ENCODE results near the gene WDPCP. TPM values are rescaled to one million over a fixed set of nuclear protein-coding genes. Genes with fewer than 3 reads are reported as not detected.

The WDPCP gene
- total and polyA plus RNA-seq, 10 of the 15 experiments (the other 5 are each of a cell fraction or from before 2014, with no cell fraction given): 2.1 to 7.9 (median 4.6) TPM

- H3K9ac ChIP-seq (ENCODE audit: control insufficient read depth, insufficient read depth, low read length): no peak overlapping the region
- H3K9me3 ChIP-seq (replicated peaks; ENCODE audit: control insufficient read depth, insufficient read depth, low read length): no peaks in the 10 kb centered on the region
- RAD21 ChIA-PET (ENCODE audit: unreplicated experiment): no interaction called here
- H3K4me2 ChIP-seq (ENCODE audit: control insufficient read depth, insufficient read depth): no peak overlapping the region
- no peaks in the 10 kb centered on the region for H3K79me2 ChIP-seq (ENCODE audit: control insufficient read depth, insufficient read depth, low read length)
- no peaks in the 10 kb centered on the region for H4K20me1 ChIP-seq (ENCODE audit: control insufficient read depth, insufficient read depth)
- SMC1A ChIA-PET (ENCODE audit: uncharacterized antibody, unreplicated experiment): no interaction called here
- H3K27ac ChIP-seq (ENCODE audit: control insufficient read depth, insufficient read depth): no peak overlapping the region
- H3K4me1 ChIP-seq (ENCODE audit: control insufficient read depth, insufficient read depth, low read length): no peaks in the 10 kb centered on the region
- TF ChIP-seq JUND (IDR thresholded peaks at IDR 0.05; ENCODE audit: low read depth, low read length): no peak
- no peak for TF ChIP-seq BACH1 (IDR thresholded peaks at IDR 0.05; ENCODE audit: borderline replicate concordance)
- TF ChIP-seq RAD51 (IDR thresholded peaks at IDR 0.05): no peak
- TF ChIP-seq MYC (IDR thresholded peaks at IDR 0.05; ENCODE audit: insufficient read depth, insufficient read length, insufficient replicate concordance, low read length, severe bottlenecking): no peak
- TF ChIP-seq IRF4 (IDR thresholded peaks at IDR 0.05; ENCODE audit: low read depth, low read length): no peak
- TF ChIP-seq FOXK2 (IDR thresholded peaks at IDR 0.05): no peak
- no peak for TF ChIP-seq RUNX3 (IDR thresholded peaks at IDR 0.05; ENCODE audit: low read length)
- no peak overlapping the region for H3K4me3 ChIP-seq
- CTCF ChIA-PET: no interaction called here
- no TSS peak for BruUV-seq (replicated peaks)
- no peak for FAIRE-seq
- intact Hi-C loops (cut with micrococcal nuclease; ENCODE audit: unreplicated experiment): no loop called here
- POLR2A ChIA-PET: no interaction called here
- WGBS (ENCODE audit: insufficient coverage, insufficient replicate concordance, low lambda C conversion rate, missing lambda C conversion rate): 95% methylated on average over 2 of the region's 2 CpGs
- H3K27me3 ChIP-seq (replicated peaks in 1 of 2; ENCODE audit: control insufficient read depth in 2 of 2, insufficient read depth in 2 of 2, low read length in 1 of 2): no peaks in the 10 kb centered on the region
- DNase-seq (ENCODE audit: low read depth, low spot score): no peak
- in situ Hi-C loops (cut with MboI): no loop called here
- no peaks in the 10 kb centered on the region for H3K36me3 ChIP-seq (ENCODE audit: control insufficient read depth in 2 of 2, insufficient read depth in 2 of 2, low read length in 1 of 2)
- ATAC-seq: no peak
- no peak overlapping the region for H2AFZ ChIP-seq (ENCODE audit: control insufficient read depth, low read depth, low read length)
Observed at GRCh38 chr2:63118821-63119220, 469.5 kb downstream of the WDPCP start.

GRCh38 chr2:63104482-63104881 lies 483.8 kb downstream of the WDPCP start:
- Histone ChIP-seq H2AFZ (ENCODE audit: control insufficient read depth, low read depth, low read length) (no peak overlapping the region), H3K79me2 (ENCODE audit: control insufficient read depth, insufficient read depth, low read length) (no peaks in the 10 kb centered on the region), H3K4me2 (ENCODE audit: control insufficient read depth, insufficient read depth) (no peak overlapping the region), H3K9ac (ENCODE audit: control insufficient read depth, insufficient read depth, low read length) (no peak overlapping the region), H3K4me1 (ENCODE audit: control insufficient read depth, insufficient read depth, low read length) (no peaks in the 10 kb centered on the region), H3K36me3 (ENCODE audit: control insufficient read depth in 2 of 2, insufficient read depth in 2 of 2, low read length in 1 of 2) (no peaks in the 10 kb centered on the region), H3K4me3 (no peak overlapping the region), H3K27me3 (replicated peaks in 1 of 2; ENCODE audit: control insufficient read depth in 2 of 2, insufficient read depth in 2 of 2, low read length in 1 of 2) (no peaks in the 10 kb centered on the region), H3K27ac (ENCODE audit: control insufficient read depth, insufficient read depth) (no peak overlapping the region), H3K9me3 (replicated peaks; ENCODE audit: control insufficient read depth, insufficient read depth, low read length) (peaks cover 3% of the 10 kb centered on the region; the same call in 2 of the 3 replicates), H4K20me1 (ENCODE audit: control insufficient read depth, insufficient read depth) (no peaks in the 10 kb centered on the region)
- WGBS (ENCODE audit: insufficient coverage, insufficient replicate concordance, low lambda C conversion rate, missing lambda C conversion rate): 33% methylated on average over 1 of the region's 1 CpG
- DNase-seq (ENCODE audit: low read depth, low spot score): no peak
- in situ Hi-C loops (cut with MboI) (no loop called here), intact Hi-C loops (cut with micrococcal nuclease; ENCODE audit: unreplicated experiment) (no loop called here)
- ChIA-PET POLR2A (no interaction called here), SMC1A (ENCODE audit: uncharacterized antibody, unreplicated experiment) (no interaction called here), RAD21 (ENCODE audit: unreplicated experiment) (no interaction called here), CTCF (no interaction called here)
- FAIRE-seq: no peak
- ATAC-seq: no peak
- no TSS peak for BruUV-seq (replicated peaks)
- TF ChIP-seq, protein P1, sequence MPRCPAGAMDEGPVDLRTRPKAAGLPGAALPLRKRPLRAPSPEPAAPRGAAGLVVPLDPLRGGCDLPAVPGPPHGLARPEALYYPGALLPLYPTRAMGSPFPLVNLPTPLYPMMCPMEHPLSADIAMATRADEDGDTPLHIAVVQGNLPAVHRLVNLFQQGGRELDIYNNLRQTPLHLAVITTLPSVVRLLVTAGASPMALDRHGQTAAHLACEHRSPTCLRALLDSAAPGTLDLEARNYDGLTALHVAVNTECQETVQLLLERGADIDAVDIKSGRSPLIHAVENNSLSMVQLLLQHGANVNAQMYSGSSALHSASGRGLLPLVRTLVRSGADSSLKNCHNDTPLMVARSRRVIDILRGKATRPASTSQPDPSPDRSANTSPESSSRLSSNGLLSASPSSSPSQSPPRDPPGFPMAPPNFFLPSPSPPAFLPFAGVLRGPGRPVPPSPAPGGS (IDR thresholded peaks at IDR 0.05; ENCODE audit: borderline replicate concordance, insufficient read depth, low read depth, low read length, poor library complexity, severe bottlenecking): no peak
- TF ChIP-seq ATF7 (IDR thresholded peaks at IDR 0.05; ENCODE audit: low read depth) (no peak), MTA2 (IDR thresholded peaks at IDR 0.05; ENCODE audit: low read depth) (no peak), MYC (IDR thresholded peaks at IDR 0.05; ENCODE audit: insufficient read depth, insufficient read length, insufficient replicate concordance, low read length, severe bottlenecking) (no peak), ZBTB4 (CRISPR knock-in tag; IDR thresholded peaks at IDR 0.05) (no peak), MTA3 (IDR thresholded peaks at IDR 0.05; ENCODE audit: borderline replicate concordance, low read length) (no peak), WRNIP1 (IDR thresholded peaks at IDR 0.05; ENCODE audit: borderline replicate concordance, low read depth, low read length) (no peak), FOS (IDR thresholded peaks at IDR 0.05; ENCODE audit: borderline replicate concordance, extremely low read depth, insufficient read length) (no peak), SMAD1 (IDR thresholded peaks at IDR 0.05; ENCODE audit: low read depth, partially characterized antibody) (no peak), ZNF24 (IDR thresholded peaks at IDR 0.05) (no peak)
